K562 (cell line): ENCODE data around the gene IL18RAP. TPM values are rescaled to one million over a fixed set of nuclear protein-coding genes. Genes with fewer than 3 reads are reported as not detected.

Source experiments
- CBFB ChIP-seq: sonication (generic); formaldehyde crosslinking; IDR thresholded peaks from 2 replicates; pipeline ENCODE4 v1.4.0; 2020; ENCODE audit warnings: mild to moderate bottlenecking, missing genetic modification reagents
- ETV6 ChIP-seq, 3 experiments: fragments of 150-350 bp in 1 of 3; sonication (generic) in 1 of 3; formaldehyde crosslinking in 1 of 3; IDR thresholded peaks; 2 replicates each; pipeline versions ENCODE4 v1.6.1 to v1.8.0; 2014 to 2022; ENCODE audit warnings: borderline replicate concordance in 2 of 3, low read depth in 2 of 3, antibody characterized with exemption in 1 of 3, low read length in 1 of 3, mild to moderate bottlenecking in 1 of 3, missing genetic modification reagents in 1 of 3
- SPI1 ChIP-seq: IDR thresholded peaks from 2 replicates; pipeline ENCODE4 v1.6.1; 2011; ENCODE audit warnings: low read depth, low read length, control low read depth, borderline replicate concordance
- polyA plus RNA-seq, 8 experiments: library from polyadenylated mRNA; depleted of rRNA in 4 of 8; stranded (reverse) in 5 of 8; unstranded in 3 of 8; fragments of >200 nt; fragmentation: Nextera tagmentation in 2 of 8; fragmentation: Illumina TruSeq in 1 of 8; extraction: Ambion mirVana in 2 of 8; extraction: Trizol in 1 of 8; gene quantifications; 2 replicates each; pipeline versions ENCODE4 v1.2.1 to v1.2.3, GENCODE V29; 2011 to 2014; ENCODE audit warnings: inconsistent platforms in 1 of 8, missing spikeins in 1 of 8
- total RNA-seq, 7 experiments: library from RNA; depleted of rRNA in 6 of 7; stranded (reverse); fragments of >200 nt in 6 of 7; fragmentation: Illumina TruSeq in 2 of 7; extraction: Trizol in 2 of 7; gene quantifications; 2 replicates each; pipeline versions ENCODE4 v1.2.1 to v1.2.3, GENCODE V29; 2011 to 2021; ENCODE audit warnings: low replicate concordance in 1 of 7
- TF ChIP-seq, protein P1 (sequence below): sonication (generic); formaldehyde crosslinking; IDR thresholded peaks from 2 replicates; pipeline ENCODE4 v1.8.0; 2023; ENCODE audit warnings: missing genetic modification reagents, mild to moderate bottlenecking, borderline replicate concordance
- TF ChIP-seq, protein P2 (sequence below): fragments of 450-650 bp; IDR thresholded peaks from 2 replicates; pipeline ENCODE4 v1.6.1; 2018; ENCODE audit warnings: mild to moderate bottlenecking, low read depth; ENCODE audit not compliant: partially characterized antibody
- TF ChIP-seq, protein P3 (sequence below): fragments of 250-450 bp; sonication (Bioruptor Pico); IDR thresholded peaks from 2 replicates; pipeline ENCODE4 v1.6.1; 2021; ENCODE audit warnings: mild to moderate bottlenecking

Gene IL18RAP
- total and polyA plus RNA-seq, 9 of the 15 experiments (the other 6 are each of a cell fraction or from before 2014, with no cell fraction given): 1.1 to 20.5 (median 5.8) TPM

DNA sequence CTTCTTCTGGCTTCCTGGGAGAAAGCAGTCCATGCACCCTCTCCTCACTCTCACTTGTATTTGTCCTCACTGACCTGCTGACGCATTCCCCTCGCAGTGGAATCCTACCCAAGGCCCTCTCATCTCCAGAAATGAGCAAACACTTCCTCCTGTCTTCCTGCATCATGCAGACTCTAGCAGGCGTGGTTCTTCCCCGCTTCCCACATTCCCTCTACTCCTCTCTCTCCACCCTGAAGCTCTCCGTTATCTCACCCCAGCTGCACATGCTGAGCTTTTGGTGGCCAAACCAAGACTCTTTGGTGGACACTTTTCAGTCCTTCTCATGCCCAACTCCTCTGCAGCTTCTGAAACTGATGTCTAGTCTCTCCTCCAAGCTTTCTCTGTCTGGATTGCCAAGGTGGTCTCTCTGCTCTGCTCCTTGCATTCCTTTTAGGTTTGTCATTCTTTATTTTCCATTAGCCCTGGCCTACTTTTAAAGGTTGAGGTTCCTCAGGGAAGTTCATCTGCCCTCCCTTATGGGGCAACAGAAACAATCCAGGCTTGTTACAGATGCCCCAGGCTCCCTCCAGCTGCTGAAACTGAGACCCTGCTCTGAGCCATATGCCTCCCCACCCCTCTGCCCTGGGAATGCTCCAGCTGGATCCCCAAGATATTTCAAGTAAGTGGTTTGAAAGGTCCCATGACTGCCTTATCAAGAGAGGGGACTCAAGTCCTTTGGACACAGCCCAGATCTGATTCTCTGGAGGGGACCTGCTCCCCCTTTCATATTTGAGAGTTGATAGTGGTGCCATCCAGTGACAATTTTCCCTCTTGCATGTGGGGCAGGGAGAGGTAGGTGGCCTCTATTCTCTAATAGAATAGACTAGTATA is 835 bp upstream of the IL18RAP start (continued):
- TF ChIP-seq, protein P1, sequence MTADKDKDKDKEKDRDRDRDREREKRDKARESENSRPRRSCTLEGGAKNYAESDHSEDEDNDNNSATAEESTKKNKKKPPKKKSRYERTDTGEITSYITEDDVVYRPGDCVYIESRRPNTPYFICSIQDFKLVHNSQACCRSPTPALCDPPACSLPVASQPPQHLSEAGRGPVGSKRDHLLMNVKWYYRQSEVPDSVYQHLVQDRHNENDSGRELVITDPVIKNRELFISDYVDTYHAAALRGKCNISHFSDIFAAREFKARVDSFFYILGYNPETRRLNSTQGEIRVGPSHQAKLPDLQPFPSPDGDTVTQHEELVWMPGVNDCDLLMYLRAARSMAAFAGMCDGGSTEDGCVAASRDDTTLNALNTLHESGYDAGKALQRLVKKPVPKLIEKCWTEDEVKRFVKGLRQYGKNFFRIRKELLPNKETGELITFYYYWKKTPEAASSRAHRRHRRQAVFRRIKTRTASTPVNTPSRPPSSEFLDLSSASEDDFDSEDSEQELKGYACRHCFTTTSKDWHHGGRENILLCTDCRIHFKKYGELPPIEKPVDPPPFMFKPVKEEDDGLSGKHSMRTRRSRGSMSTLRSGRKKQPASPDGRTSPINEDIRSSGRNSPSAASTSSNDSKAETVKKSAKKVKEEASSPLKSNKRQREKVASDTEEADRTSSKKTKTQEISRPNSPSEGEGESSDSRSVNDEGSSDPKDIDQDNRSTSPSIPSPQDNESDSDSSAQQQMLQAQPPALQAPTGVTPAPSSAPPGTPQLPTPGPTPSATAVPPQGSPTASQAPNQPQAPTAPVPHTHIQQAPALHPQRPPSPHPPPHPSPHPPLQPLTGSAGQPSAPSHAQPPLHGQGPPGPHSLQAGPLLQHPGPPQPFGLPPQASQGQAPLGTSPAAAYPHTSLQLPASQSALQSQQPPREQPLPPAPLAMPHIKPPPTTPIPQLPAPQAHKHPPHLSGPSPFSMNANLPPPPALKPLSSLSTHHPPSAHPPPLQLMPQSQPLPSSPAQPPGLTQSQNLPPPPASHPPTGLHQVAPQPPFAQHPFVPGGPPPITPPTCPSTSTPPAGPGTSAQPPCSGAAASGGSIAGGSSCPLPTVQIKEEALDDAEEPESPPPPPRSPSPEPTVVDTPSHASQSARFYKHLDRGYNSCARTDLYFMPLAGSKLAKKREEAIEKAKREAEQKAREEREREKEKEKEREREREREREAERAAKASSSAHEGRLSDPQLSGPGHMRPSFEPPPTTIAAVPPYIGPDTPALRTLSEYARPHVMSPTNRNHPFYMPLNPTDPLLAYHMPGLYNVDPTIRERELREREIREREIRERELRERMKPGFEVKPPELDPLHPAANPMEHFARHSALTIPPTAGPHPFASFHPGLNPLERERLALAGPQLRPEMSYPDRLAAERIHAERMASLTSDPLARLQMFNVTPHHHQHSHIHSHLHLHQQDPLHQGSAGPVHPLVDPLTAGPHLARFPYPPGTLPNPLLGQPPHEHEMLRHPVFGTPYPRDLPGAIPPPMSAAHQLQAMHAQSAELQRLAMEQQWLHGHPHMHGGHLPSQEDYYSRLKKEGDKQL (CRISPR knock-in tag): no peak
- TF ChIP-seq, protein P2, sequence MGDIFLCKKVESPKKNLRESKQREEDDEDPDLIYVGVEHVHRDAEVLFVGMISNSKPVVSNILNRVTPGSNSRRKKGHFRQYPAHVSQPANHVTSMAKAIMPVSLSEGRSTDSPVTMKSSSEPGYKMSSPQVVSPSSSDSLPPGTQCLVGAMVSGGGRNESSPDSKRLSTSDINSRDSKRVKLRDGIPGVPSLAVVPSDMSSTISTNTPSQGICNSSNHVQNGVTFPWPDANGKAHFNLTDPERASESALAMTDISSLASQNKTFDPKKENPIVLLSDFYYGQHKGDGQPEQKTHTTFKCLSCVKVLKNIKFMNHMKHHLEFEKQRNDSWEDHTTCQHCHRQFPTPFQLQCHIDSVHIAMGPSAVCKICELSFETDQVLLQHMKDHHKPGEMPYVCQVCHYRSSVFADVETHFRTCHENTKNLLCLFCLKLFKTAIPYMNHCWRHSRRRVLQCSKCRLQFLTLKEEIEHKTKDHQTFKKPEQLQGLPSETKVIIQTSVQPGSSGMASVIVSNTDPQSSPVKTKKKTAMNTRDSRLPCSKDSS: no peak
- TF ChIP-seq, protein P3, sequence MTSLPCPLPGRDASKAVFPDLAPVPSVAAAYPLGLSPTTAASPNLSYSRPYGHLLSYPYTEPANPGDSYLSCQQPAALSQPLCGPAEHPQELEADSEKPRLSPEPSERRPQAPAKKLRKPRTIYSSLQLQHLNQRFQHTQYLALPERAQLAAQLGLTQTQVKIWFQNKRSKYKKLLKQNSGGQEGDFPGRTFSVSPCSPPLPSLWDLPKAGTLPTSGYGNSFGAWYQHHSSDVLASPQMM (CRISPR knock-in tag): no peak
- TF ChIP-seq ETV6 (IDR thresholded peaks at IDR 0.05; ENCODE audit: borderline replicate concordance in 1 of 2, low read depth in 2 of 2, low read length in 1 of 2) (peak; percentile 82 to 86), ETV6 (CRISPR knock-in tag; IDR thresholded peaks at IDR 0.05; ENCODE audit: borderline replicate concordance) (no peak), SPI1 (peak; percentile 57; the same call in 1 of the 2 replicates), CBFB (CRISPR knock-in tag) (no peak)
